NCI-H446 treated with DMSO at 0.1 percent for 48 hours (cell line): Measurements from ENCODE around the gene METTL8.

Experiments
- DNase-seq: peaks from one replicate; lab custom pipeline; 2025; lab: John Stamatoyannopoulos, UW

Gene METTL8, protein sequence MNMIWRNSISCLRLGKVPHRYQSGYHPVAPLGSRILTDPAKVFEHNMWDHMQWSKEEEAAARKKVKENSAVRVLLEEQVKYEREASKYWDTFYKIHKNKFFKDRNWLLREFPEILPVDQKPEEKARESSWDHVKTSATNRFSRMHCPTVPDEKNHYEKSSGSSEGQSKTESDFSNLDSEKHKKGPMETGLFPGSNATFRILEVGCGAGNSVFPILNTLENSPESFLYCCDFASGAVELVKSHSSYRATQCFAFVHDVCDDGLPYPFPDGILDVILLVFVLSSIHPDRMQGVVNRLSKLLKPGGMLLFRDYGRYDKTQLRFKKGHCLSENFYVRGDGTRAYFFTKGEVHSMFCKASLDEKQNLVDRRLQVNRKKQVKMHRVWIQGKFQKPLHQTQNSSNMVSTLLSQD

DNA sequence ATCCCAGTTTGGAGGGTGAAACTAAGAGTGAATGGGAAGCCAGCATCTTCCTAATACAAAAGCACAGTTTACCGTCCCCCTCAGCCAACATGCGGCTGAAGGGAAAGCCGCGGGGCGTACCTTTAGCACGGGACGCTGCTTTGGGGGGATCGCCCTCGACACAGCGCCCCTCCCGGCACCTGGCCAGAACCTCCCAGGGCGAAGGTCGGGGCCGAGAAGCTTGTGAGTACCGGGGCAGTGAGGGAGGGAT is at the start of gene METTL8:
METTL8 (minus strand) TSS at position 228 of the 250 bp plus-strand sequence. CDS start 41,805 bp downstream, outside the sequence.
- no peak for DNase-seq

GRCh38 chr2:171482877-171483276 is 49.1 kb upstream of the METTL8 start:
- no peak for DNase-seq

DNA sequence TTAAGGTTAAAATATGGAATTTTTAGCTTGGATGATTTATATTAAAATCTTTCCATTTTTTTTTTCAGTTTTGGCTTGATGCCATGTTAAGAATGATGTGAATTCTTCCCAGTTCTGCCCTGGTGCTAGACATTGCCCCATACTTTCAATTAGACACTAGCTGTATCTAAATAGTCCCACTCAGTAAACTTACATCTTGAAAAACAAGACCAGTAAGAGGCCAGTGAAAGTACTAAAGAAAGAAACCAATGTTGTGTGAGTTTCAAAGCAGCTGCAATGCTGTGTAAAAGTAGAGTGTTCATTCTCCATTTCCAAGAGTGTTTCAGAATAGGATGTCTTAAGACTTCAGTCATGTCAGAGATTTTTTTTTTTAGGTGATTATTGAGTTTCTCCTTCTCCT is 48.5 kb upstream of the METTL8 start:
- no peak for DNase-seq

DNA sequence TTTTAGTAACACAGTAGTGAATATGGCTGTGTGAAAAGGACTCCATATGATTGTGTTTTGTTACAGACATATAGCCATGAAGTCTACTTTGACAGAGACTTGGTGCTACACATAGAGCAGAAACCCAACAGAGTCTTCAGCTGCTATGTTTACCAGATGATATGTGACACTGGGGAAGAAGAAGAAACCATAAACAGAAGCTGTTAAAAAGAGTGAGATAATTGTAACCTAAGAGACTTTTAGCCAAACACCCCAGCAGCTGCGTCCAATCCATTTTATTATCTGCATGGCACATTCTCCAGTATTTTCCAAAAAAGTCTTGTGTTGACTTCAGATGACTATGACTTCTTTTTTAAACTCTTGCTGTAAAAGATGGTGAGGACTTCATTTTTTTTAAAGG is 47.1 kb upstream of the METTL8 start:
- no peak for DNase-seq

GRCh38 chr2:171479154-171479814 is 45.5 kb upstream of the METTL8 start:
- DNase-seq, result no peak

DNA sequence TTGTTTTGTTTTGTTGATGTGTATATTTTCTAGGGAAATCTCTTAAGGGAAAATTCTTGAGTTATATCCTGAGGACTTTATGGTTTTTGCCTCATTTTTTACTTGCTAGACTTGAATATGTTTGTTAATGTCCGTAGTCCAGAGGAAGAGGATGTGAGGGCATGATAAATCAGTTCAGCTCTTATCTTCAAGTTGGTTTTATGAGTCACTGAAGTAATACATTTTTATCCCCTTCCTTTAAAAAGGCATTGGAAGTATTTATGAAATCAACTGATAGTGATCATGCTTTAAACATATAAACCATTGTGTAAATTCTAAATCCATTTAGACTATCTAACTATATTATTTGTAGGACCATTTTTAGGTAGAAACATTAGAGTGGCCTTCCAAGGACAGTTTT is 44.6 kb upstream of the METTL8 start:
- DNase-seq, result no peak

GRCh38 chr2:171475979-171476378 is 42.2 kb upstream of the METTL8 start:
- no peak for DNase-seq

DNA sequence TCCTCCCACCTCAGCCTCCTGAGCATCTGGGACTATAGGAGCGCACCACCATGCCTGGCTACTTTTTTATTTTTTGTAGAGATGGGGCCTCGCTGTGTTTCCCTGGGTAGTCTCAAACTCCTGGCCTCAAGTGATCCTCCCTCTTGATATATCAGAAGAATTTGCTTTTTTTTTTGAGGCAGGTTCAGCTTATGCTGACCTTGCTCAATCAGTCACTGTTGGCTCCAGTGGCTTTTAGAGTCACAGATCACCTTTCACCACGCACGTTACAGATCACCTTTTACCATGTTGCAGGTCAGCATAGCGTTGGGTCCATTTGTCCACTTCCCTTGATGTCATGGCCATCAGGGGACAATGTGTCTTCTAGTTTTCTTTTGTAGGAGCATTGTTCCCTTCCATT is 36.3 kb upstream of the METTL8 start:
- no peak for DNase-seq

GRCh38 chr2:171469176-171469575 is 35.4 kb upstream of the METTL8 start:
- no peak for DNase-seq

DNA sequence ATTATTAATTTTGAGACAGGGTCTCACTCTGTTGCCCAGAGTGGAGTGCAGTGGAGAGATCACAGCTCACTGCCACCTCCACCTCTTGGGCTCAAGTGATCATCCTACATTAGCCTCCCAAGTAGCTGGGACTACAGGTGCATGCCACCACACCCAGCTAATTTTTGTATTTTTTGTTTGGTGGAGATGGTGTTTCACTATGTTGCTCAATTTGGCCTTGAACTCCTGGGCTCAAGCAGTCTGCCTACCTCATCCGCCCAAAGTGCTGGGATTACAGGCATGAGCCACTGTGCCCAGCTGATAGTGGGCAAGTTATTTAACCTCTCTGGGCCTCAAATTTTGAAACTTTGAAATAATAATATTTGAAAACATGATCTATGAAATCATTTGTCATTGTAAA is 26.7 kb upstream of the METTL8 start:
- DNase-seq, result no peak

GRCh38 chr2:171459498-171459897 is 25.7 kb upstream of the METTL8 start:
- no peak for DNase-seq

DNA sequence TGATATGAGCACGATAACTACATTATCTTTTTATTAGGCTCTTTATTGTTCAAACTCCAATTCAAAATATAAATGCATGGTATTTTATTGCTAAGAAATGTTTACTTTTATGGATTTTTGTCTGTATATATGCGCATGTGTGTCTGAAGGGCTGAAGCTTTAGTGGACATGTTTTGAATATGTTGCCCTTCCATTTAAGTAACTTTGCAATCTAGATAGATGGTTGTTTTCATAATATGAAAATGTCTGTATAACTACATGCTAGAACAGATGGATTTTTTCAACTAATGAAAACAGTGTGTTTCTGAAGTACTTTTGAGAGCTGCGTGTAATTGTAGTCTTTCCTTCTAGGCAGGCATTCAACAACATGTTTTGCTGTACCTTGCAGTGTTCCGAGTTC is 19.0 kb upstream of the METTL8 start:
- no peak for DNase-seq

- no peak for DNase-seq
Observed at GRCh38 chr2:171451074-171451473, 17.3 kb upstream of the METTL8 start.

DNA sequence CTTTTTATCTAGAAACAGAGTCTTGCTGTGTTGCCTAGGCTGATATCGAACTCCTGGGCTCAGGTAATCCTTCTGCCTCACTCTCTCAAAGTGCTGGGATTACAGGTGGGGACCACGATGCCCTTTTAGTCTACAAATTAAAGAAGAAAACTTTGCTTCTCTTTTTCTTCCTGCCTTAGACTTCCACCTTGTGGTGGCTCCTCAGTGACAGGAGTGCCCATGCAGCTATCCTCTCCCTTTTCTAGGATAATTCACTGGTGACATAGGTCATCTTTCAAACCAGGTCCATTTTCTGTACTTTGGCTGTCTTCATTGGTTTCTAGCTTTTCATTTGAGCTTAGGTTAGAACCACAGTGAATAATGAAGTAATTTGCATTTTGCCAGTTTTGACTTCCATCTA is 13.9 kb upstream of the METTL8 start:
- no peak for DNase-seq

- no peak for DNase-seq
Observed at GRCh38 chr2:171441470-171441869, 7.7 kb upstream of the METTL8 start.

- no peak for DNase-seq
Observed at GRCh38 chr2:171436307-171436706, 2.5 kb upstream of the METTL8 start.

DNA sequence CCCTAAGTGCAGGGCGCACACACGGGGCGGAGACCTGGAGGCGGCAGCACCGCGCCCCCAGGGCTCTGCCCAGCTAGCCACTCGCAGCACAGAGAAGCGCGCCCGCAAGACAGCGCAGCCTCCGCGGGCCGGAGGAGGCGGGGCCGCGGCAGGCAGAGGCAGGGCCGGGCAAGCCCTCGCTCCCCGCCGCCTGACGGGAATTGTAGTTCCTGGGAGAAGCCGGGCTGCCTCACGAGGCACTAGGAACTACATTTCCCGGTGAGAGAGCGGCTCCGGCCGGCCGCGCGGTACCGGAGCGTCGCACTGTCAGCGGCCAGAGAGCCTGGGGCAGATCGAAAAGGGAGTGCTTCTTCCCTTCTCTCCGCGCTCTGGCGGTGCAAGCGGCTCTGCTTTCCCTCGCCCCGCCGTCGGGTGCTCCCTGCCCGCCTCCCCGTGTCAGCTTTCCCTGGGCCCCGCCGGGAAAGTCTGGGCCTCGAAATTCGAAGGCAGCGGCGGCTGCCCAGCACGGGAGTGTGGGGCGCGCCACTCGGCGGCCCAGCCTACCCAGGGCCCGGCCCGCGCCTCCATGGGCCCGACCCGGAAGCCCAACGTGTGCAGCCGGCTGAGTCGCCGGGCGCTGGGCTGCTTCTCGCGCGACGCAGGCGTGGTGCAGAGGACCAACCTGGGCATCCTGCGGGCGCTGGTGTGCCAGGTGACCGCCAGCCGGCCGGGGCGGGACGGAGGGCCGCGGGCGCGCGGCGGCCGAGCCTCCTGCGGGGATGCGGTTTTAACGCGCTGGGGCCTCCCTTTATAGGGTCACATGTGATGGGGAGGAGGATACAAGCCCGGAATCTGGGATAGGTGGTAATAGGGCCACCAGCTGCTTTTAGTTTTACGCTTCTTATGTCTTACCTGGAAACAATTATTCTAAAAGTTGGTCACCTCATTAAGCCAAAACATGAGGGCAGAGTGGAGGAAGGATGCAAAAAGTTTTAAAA is 511 bp upstream of the METTL8 start, which contains the start of gene DCAF17:
DCAF17 (plus strand) TSS at position 214 of the 977 bp plus-strand sequence; CDS start at position 566, 352 bp downstream.
- DNase-seq, result peak; percentile 91

GRCh38 chr2:171432969-171433762 is 624 bp downstream of the METTL8 start:
- no peak for DNase-seq

DNA sequence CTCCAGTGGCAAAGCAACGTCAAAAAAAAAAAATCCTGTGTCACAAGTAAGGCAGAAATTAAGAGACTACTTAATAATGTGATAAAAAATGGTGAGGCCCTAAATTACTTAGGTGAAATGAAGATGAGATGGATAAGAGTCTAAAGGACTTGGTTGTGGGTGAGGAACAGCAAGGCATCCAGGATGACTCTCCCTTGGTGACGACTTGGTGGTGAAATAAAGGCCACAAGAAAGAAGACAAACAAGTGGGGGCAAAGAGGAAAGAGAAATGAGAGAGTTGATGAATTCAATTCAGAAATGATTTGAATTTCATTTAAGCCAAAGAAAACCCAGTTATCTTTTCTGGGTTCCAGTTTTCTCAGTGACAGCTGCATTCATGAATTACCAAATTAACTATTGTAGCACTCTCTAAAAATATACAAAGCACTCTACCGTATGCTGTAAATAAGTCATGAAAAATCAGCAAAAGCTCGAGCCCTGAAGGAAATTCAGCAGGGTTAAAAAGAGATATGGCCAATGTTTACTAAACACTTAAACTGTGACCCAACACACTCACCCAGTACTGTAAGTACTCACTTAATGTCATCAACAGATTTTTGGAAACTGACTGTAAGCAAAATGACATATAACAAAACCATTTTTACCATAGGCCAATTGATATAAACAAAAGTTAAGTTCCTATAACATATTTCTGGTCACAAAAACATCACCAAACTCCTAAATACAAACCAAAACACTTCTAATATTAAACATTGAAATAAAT is 1.4 kb downstream of the METTL8 start:
- DNase-seq, result no peak

GRCh38 chr2:171431677-171432167 is 2.1 kb downstream of the METTL8 start:
- DNase-seq, result no peak
